ENCODE measurements around the gene SPATA2. TPM values are rescaled to one million over a fixed set of nuclear protein-coding genes. Genes with fewer than 3 reads are reported as not detected.

SPATA2 gene
- total and polyA plus RNA-seq, 2 experiments from 2014 or later = 5.3 to 9.3 TPM

DNA sequence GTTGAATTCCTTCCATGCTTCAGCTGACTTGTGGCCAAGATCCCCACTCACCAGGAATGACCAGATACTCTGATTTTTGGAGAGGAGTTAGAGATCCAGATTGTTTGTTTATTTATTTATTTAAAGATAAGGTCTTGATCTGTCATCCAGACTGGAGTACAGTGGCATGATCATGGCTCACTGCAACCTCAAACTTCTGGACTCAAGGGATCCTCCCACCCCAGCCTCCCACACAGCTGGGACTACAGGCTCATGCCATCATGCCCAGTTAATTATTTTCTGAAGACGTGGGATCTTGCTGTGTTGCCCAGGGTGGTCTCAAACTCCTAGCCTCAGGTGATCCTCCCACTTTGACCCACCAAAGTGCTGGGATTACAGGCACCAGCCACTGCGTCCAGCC lies 4.1 kb upstream of the SPATA2 start (continued):
- TF ChIP-seq POLR2AphosphoS5 (IDR thresholded peaks at IDR 0.05; ENCODE audit: low read depth) = no peak
- TF ChIP-seq JUNB (IDR thresholded peaks at IDR 0.05; ENCODE audit: unreplicated experiment) = no peak

DNA sequence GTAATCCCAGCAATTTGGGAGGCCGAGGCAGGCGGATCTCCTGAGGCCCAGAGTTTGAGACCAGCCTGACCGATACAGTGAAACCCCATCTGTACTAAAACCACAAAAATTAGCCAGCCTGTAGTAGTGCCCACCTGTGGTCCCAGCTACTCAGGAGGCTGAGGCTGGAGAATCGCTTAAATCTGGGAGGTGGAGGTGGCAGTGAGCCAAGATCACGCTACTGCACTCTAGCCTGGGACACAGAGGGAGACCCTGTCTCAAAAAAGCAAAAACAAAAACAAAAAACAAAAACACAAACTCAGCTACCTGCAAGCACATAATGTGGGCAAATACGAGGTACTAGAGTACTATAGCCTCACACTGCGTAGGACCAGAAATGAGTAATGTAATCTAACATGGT lies 3.7 kb upstream of the SPATA2 start:
- ATAC-seq (no peak), DNase-seq (ENCODE audit: low spot score) (no peak)
- Mint-ChIP-seq H3K4me1 (peaks cover 16% of the 10 kb centered on the region), H3K36me3 (ENCODE audit: low read depth) (no peaks in the 10 kb centered on the region), H3K4me3 (no peak overlapping the region), H3K9me3 (peaks cover 4% of the 10 kb centered on the region; the same call in 1 of the 3 replicates), H3K27me3 (ENCODE audit: insufficient read depth, low read depth, poor library complexity) (peaks cover 20% of the 10 kb centered on the region), H3K27ac (no peak overlapping the region)
- TF ChIP-seq, protein P1, sequence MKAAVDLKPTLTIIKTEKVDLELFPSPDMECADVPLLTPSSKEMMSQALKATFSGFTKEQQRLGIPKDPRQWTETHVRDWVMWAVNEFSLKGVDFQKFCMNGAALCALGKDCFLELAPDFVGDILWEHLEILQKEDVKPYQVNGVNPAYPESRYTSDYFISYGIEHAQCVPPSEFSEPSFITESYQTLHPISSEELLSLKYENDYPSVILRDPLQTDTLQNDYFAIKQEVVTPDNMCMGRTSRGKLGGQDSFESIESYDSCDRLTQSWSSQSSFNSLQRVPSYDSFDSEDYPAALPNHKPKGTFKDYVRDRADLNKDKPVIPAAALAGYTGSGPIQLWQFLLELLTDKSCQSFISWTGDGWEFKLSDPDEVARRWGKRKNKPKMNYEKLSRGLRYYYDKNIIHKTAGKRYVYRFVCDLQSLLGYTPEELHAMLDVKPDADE (IDR thresholded peaks at IDR 0.05) = no peak
- H4K20me1 ChIP-seq (replicated peaks; ENCODE audit: insufficient read depth) = peaks cover 7% of the 10 kb centered on the region
- no peaks in the 10 kb centered on the region for H3K27me3 ChIP-seq (ENCODE audit: insufficient read depth)
- H3K27ac ChIP-seq (ENCODE audit: low read depth) = no peak overlapping the region
- H3K79me2 ChIP-seq (replicated peaks; ENCODE audit: insufficient read depth) = peaks cover 11% of the 10 kb centered on the region
- peaks cover 7% of the 10 kb centered on the region; the same call in 1 of the 2 replicates for H3F3A ChIP-seq (replicated peaks; ENCODE audit: low read depth)
- H3K36me3 ChIP-seq (ENCODE audit: insufficient read depth) = no peaks in the 10 kb centered on the region
- H3K4me1 ChIP-seq (ENCODE audit: insufficient read depth) = peaks cover 6% of the 10 kb centered on the region; the same call in 1 of the 2 replicates
- H2AFZ ChIP-seq = no peak overlapping the region
- no peaks in the 10 kb centered on the region for H3K9me2 ChIP-seq (ENCODE audit: insufficient read depth)
- H3K4me2 ChIP-seq = no peak overlapping the region
- H3K4me3 ChIP-seq = no peak overlapping the region

DNA sequence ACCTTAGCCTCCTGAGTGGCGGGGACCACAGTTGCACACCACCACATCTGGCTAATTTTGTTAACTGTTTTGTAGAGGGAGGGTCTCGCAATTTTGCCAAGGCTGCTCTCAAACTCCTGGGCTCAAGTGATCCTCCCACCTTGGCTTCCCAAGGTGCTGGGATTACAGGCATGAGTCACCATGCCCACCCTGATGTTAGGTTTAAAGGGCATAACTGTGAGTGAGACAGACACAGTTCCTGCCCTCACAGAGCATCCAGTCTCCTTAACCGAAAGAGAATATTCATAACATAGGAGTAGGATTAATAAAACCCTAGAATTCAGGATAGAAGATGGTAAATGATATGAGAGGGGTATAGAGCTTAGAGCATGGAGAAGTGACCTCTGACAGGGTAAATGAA lies 3.1 kb upstream of the SPATA2 start:
- H3K36me3 Mint-ChIP-seq (ENCODE audit: low read depth) = no peaks in the 10 kb centered on the region
- Histone ChIP-seq H3F3A (replicated peaks; ENCODE audit: low read depth) (peaks cover 7% of the 10 kb centered on the region; the same call in 1 of the 2 replicates), H3K4me3 (no peak overlapping the region), H3K9me2 (ENCODE audit: insufficient read depth) (no peaks in the 10 kb centered on the region), H4K20me1 (replicated peaks; ENCODE audit: insufficient read depth) (peaks cover 12% of the 10 kb centered on the region), H2AFZ (no peak overlapping the region), H3K4me2 (no peak overlapping the region), H3K27me3 (ENCODE audit: insufficient read depth) (no peaks in the 10 kb centered on the region), H3K4me1 (ENCODE audit: insufficient read depth) (peaks cover 6% of the 10 kb centered on the region; the same call in 1 of the 2 replicates), H3K79me2 (replicated peaks; ENCODE audit: insufficient read depth) (peaks cover 16% of the 10 kb centered on the region), H3K36me3 (ENCODE audit: insufficient read depth) (no peaks in the 10 kb centered on the region), H3K27ac (ENCODE audit: low read depth) (no peak overlapping the region)
- H3K9me3 Mint-ChIP-seq = peaks cover 4% of the 10 kb centered on the region; the same call in 1 of the 3 replicates
- peaks cover 19% of the 10 kb centered on the region for H3K27me3 Mint-ChIP-seq (ENCODE audit: insufficient read depth, low read depth, poor library complexity)
- DNase-seq (ENCODE audit: low spot score) (no peak), ATAC-seq (no peak)
- no peak overlapping the region for H3K4me3 Mint-ChIP-seq
- peaks cover 18% of the 10 kb centered on the region for H3K4me1 Mint-ChIP-seq
- no peak overlapping the region for H3K27ac Mint-ChIP-seq
- TF ChIP-seq EZH2 (IDR thresholded peaks at IDR 0.05; ENCODE audit: low read depth, unreplicated experiment) (no peak), NANOG (IDR thresholded peaks at IDR 0.05; ENCODE audit: borderline replicate concordance) (no peak), JUNB (IDR thresholded peaks at IDR 0.05; ENCODE audit: unreplicated experiment) (no peak), POLR2AphosphoS5 (IDR thresholded peaks at IDR 0.05; ENCODE audit: low read depth) (no peak), ZNF331 (CRISPR knock-in tag; IDR thresholded peaks at IDR 0.05; ENCODE audit: low read depth) (no peak), EZH2phosphoT487 (IDR thresholded peaks at IDR 0.05; ENCODE audit: unreplicated experiment) (no peak)
- TF ChIP-seq, protein P2, sequence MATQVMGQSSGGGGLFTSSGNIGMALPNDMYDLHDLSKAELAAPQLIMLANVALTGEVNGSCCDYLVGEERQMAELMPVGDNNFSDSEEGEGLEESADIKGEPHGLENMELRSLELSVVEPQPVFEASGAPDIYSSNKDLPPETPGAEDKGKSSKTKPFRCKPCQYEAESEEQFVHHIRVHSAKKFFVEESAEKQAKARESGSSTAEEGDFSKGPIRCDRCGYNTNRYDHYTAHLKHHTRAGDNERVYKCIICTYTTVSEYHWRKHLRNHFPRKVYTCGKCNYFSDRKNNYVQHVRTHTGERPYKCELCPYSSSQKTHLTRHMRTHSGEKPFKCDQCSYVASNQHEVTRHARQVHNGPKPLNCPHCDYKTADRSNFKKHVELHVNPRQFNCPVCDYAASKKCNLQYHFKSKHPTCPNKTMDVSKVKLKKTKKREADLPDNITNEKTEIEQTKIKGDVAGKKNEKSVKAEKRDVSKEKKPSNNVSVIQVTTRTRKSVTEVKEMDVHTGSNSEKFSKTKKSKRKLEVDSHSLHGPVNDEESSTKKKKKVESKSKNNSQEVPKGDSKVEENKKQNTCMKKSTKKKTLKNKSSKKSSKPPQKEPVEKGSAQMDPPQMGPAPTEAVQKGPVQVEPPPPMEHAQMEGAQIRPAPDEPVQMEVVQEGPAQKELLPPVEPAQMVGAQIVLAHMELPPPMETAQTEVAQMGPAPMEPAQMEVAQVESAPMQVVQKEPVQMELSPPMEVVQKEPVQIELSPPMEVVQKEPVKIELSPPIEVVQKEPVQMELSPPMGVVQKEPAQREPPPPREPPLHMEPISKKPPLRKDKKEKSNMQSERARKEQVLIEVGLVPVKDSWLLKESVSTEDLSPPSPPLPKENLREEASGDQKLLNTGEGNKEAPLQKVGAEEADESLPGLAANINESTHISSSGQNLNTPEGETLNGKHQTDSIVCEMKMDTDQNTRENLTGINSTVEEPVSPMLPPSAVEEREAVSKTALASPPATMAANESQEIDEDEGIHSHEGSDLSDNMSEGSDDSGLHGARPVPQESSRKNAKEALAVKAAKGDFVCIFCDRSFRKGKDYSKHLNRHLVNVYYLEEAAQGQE (IDR thresholded peaks at IDR 0.05; ENCODE audit: unreplicated experiment) = no peak
- TF ChIP-seq, protein P3, sequence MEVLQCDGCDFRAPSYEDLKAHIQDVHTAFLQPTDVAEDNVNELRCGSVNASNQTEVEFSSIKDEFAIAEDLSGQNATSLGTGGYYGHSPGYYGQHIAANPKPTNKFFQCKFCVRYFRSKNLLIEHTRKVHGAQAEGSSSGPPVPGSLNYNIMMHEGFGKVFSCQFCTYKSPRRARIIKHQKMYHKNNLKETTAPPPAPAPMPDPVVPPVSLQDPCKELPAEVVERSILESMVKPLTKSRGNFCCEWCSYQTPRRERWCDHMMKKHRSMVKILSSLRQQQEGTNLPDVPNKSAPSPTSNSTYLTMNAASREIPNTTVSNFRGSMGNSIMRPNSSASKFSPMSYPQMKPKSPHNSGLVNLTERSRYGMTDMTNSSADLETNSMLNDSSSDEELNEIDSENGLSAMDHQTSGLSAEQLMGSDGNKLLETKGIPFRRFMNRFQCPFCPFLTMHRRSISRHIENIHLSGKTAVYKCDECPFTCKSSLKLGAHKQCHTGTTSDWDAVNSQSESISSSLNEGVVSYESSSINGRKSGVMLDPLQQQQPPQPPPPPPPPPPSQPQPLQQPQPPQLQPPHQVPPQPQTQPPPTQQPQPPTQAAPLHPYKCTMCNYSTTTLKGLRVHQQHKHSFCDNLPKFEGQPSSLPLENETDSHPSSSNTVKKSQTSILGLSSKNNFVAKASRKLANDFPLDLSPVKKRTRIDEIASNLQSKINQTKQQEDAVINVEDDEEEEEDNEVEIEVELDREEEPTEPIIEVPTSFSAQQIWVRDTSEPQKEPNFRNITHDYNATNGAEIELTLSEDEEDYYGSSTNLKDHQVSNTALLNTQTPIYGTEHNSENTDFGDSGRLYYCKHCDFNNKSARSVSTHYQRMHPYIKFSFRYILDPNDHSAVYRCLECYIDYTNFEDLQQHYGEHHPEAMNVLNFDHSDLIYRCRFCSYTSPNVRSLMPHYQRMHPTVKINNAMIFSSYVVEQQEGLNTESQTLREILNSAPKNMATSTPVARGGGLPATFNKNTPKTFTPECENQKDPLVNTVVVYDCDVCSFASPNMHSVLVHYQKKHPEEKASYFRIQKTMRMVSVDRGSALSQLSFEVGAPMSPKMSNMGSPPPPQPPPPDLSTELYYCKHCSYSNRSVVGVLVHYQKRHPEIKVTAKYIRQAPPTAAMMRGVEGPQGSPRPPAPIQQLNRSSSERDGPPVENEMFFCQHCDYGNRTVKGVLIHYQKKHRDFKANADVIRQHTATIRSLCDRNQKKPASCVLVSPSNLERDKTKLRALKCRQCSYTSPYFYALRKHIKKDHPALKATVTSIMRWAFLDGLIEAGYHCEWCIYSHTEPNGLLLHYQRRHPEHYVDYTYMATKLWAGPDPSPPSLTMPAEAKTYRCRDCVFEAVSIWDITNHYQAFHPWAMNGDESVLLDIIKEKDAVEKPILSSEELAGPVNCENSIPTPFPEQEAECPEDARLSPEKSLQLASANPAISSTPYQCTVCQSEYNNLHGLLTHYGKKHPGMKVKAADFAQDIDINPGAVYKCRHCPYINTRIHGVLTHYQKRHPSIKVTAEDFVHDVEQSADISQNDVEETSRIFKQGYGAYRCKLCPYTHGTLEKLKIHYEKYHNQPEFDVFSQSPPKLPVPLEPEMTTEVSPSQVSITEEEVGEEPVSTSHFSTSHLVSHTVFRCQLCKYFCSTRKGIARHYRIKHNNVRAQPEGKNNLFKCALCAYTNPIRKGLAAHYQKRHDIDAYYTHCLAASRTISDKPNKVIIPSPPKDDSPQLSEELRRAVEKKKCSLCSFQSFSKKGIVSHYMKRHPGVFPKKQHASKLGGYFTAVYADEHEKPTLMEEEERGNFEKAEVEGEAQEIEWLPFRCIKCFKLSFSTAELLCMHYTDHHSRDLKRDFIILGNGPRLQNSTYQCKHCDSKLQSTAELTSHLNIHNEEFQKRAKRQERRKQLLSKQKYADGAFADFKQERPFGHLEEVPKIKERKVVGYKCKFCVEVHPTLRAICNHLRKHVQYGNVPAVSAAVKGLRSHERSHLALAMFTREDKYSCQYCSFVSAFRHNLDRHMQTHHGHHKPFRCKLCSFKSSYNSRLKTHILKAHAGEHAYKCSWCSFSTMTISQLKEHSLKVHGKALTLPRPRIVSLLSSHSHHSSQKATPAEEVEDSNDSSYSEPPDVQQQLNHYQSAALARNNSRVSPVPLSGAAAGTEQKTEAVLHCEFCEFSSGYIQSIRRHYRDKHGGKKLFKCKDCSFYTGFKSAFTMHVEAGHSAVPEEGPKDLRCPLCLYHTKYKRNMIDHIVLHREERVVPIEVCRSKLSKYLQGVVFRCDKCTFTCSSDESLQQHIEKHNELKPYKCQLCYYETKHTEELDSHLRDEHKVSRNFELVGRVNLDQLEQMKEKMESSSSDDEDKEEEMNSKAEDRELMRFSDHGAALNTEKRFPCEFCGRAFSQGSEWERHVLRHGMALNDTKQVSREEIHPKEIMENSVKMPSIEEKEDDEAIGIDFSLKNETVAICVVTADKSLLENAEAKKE (CRISPR knock-in tag; IDR thresholded peaks at IDR 0.05) = no peak
